HG03457 (cell line): Measurements from ENCODE around the gene LSP1.
"Not testable (repeated sequence)": the region's sequence is repeated elsewhere in the genome, so short reads cannot be mapped to it uniquely, and the experiment has no call there.

Source experiments
- ATAC-seq: cut with Tn5 transposase; IDR thresholded peaks from one replicate; pipeline ENCODE4 v1.9.1; 2021; ENCODE audit warnings: moderate number of reproducible peaks; ENCODE audit not compliant: unreplicated experiment

The LSP1 gene

GRCh38 chr11:1875093-1875850 is 22.4 kb downstream of the LSP1 start:
- no peak for ATAC-seq

- not testable (repeated sequence) for ATAC-seq
These were observed 23.0 kb downstream of the LSP1 start for GRCh38 chr11:1875851-1876301.

- ATAC-seq = no peak
These were observed 23.6 kb downstream of the LSP1 start for GRCh38 chr11:1876361-1877063.

GRCh38 chr11:1877211-1878136 is 24.6 kb downstream of the LSP1 start:
- no peak for ATAC-seq

DNA sequence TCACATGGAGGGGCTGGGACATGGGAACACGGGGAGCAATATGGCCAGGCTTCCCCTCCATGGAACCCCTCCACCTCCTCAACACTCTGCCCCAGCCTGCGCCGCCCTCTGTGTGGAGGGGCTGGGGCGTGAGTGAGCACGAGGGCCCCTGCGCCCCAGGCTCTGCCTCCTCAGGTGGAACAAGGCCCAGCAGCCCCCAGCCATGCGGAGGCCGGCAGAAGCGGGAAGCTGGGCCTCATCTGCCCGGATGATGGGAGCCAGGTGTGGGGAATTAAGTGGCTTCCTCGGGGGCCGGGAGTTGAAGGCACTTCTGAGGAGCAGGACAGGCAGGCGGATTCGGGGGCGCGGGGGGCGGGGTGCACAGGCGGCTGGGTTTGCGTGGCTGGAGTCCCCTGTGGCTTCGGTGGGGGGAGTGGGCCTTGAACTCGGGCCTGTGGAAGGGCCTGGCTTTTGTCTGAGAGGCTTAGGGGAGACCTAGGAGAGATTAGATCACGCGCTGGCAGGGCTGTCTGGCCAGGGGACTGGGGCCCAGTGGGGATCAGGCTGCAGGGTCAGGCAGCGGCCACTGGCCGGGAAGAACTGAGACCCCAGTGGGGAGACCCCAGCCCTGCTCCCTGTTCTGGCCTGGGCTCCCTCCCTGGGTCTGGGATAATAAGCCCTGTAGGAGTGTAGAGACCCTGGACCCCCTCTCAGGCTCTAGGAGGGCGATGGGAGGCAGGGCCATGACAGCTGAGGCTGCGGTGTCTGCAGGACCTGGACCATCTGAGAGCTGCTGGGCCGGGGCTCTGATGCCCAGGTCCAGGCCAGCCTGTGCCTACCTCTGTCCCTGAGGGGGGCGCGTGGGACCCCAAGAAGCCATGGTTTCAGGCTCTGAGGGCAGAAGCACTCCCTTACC is 25.5 kb downstream of the LSP1 start:
- ATAC-seq = no peak

DNA sequence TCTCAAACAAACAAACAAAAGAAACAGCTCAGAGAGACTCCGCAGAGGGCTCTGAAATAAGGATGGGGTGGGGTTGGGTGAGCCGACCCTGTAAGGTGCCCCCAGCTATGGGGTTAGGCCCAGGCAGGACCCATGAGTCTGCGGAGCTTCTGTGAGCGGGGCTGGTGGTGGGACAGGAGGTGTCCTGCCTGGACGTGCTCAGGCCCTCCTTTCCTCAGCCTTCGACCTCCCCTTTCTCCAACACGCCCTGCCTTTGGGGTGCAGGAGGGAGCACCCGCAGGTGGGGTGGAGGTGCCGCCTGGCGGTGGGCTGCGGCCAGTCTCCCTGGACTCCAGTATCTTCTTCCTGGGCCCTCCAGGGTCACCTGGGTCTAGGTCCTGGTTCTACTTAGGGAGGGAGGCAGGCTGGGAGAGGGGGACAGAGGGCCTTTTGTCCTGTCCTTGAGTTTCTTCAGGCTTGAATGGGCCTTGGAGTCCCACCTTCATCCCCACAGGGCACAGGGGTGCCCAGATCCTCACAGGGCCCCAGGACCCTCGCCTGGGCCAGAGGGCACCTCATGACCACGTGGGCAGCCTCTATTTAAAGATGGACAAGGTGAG is 26.6 kb downstream of the LSP1 start:
- ATAC-seq = no peak

DNA sequence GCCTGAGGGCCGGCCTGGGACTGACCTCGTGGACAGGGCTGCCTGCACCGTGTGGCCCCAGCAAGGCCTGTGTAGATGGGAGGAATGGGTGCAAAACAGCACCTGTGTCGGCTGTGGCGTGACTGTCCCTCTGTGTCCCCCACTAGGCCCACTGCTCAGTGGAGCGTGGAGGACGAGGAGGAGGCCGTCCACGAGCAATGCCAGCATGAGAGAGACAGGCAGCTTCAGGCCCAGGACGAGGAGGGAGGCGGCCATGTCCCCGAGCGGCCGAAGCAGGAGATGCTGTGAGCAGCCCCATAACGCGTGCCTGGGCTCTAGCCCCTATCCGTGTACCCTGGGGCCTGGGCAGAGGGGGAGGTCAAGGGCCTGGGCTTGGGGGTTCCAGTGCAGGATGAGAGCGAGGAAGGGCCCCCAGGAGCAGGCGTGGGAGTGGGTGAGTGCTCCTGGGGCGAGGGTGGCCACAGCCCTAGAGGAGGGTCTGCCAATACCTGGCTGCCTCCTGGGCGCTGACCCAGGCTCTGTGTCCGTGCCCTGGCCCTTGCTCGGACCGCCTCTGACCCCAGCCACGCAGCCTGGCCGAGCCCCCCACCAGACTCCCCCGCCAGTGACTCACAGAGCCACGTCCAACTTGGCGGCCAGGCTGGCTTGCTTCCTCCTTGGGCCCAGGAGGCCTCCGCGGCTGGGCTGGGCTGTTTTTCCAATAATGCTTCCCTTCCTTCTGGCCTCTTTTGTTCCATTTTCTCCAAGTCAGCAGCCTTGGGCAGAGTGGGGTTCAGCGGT is 27.2 kb downstream of the LSP1 start:
- ATAC-seq = no peak

DNA sequence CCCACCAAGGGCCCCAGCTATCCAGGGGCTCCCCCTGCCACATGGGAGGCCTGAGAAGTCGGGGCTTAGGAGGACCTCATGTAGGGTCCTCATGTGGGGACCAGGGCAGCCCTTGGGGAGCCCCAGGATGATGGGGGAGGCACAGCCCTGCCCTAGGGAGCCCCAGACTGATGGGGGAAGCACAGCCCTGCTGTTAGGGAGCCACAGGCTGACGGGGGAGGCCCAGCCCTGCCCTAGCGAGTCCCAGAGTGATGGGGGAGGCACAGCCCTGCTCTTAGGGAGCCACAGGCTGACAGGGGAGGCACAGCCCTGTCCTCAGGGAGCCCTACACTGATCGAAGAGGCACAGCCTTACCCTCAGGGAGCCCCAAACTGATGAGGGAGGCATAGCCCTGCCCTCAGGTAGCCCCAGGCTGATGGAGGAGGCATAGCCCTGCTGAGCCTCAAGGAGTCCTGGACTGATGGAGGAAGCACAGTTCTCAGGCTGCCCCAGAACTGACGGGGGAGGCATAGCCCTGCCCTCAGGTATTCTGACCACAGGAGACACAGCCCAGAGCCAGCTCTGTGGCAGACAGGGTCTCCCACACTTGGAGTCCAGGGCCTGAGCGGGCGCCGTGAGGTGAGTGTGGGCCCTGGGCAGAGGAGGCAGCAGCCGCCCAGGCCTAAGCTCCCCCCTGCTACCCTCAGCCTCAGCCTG is 28.0 kb downstream of the LSP1 start:
- no peak for ATAC-seq

- ATAC-seq = no peak
These were observed 28.8 kb downstream of the LSP1 start for GRCh38 chr11:1881442-1882264.

DNA sequence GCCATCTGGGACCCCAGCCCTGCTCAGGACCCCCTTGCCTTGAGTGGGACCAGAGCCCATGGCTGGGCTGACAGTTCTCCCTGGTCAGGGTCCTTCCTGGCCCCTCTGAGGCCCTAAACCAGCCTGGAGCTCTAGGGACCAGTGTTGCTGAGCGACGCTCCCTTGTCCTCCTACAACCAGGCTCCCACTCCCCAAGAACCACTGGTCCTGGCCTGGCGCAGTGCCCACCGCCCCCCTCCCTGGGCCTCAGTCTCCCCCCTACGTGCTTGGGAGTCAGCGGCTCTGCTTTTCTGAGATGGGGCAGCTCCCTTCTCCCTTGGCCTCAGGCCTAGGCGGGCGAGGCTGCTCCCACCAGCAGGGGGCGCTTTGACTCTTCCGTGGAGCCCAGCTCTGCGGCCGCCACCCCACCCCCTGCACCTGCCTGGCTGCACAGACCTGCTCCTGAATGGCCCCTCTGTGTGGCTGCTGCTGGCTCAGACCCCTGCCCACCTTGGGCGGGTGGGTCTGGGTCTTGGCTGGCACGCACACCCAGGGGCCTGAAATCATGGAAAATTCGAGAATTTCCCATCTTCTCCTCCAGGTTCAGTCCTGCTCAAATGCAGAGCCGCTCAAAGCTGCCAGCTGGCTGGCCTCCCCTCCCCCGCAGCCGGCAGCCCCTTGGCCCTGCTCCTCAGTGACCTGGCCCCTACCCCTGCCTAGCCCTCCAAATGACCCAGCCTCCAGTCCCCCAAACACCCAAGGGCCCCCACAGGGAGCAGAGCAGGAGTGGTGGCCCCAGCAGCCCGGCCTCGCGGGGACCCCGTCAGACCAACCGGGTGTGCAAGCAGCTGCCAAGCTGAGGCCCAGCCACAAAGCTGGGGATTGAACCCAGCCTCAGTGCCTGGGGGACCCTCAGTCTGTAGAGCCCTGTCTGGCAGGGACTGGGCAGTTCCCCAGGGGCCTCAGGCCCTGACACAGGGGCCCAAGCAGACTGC is 29.7 kb downstream of the LSP1 start:
- no peak for ATAC-seq

DNA sequence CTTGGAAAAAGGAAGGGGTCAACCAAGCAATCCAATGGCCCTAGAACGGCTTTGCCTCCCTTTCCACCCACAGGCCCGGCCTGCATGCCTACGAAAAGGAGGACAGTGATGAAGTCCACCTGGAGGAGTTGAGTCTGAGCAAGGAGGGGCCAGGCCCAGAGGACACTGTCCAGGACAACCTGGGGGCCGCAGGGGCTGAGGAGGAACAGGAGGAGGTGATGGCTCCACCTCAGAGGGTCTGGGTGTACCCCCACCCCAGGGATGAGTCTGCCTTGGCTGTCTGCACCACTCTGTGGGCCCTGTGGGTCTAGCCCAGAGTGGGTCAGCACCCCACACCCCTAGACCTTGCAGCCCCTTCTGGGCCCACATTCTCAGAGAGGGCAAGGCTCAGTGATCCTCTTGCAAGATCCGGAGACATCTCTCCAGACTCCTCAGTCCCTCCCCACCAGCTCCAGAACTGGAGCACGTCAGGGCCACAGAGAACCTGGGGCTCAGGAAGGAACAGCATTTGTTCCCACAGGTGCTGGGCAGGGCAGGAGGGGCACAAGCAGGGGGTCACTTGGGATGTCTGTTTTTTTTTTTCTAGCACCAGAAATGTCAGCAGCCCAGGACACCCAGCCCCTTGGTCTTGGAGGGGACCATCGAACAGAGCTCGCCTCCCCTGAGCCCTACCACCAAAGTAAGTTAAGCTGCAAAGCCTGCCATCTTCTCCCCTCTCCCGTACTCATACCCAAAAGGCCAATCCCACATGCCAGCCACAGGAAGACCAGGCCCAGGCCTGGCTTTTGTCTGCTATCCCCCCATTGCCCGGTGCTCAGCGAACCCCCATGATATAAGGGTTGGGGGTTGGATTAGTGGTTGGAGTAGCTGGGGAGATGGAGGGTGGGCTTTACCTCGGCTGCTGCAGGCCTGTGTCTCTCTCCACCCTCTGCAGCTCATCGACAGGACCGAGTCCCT is 30.7 kb downstream of the LSP1 start:
- no peak for ATAC-seq

DNA sequence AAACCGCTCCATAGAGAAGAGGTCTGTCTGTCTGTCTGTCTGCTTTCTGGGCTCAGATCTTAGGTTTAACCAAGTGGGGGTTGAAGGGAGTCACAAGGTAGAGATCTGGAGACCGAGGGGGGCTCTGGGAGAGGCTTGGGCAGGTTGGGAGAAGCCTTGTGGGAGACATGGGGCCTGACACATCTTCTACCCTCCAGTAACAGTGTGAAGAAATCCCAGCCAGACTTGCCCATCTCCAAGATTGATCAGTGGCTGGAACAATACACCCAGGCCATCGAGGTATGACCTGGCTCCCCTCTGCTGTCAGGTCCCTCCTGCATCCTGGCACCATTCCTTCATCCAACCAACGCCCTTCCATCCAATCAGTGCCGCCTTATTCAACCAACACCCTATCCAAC is 31.4 kb downstream of the LSP1 start:
- no peak for ATAC-seq

GRCh38 chr11:1886551-1886950 is 33.7 kb downstream of the LSP1 start:
- not testable (repeated sequence) for ATAC-seq

DNA sequence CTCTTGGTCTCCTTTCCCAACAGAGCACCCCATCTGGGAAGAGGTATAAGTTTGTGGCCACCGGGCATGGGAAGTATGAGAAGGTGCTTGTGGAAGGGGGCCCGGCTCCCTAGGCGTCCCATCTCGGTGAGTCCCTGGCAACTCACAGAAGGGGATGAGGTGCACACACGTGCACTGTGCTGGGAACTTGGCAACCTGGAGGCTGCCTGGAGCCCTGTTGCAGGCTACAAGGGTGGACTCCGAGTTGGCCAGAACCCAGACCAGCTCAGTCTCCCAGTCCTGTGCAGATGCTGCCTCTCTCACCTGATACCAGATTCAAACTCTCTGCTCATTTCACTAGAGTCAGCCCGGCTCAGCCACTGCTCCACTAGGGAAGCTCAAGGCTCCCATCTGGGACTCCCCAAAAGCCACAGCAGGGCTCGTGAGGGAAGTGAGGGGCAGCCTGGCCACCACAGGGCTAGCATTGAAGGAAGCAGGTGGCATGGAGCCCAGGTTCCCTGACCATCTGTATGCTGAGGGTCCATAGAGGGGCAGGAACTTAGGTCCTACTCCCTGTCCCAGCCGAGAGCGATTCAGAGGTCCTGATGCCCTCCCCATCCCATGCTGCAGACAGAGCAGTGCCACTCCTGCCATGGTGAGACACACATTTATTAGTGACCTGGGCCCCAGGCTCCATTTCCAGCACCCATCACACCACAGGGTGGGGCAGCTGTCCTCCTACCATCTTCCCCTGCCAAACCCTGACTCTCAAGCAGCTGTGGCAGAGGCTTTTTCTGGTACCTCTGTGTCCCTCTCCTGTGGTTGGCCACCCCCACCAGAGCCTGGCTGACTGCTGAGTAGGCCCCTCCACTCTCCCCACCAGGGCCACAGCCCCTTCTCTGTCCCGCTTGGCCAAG is 34.8 kb downstream of the LSP1 start:
- ATAC-seq = no peak
